Upper lobe of left lung (tissue), 6 donors: ENCODE data around the gene BBC3. TPM values are rescaled to one million over a fixed set of nuclear protein-coding genes. Genes with fewer than 3 reads are reported as not detected.
"Not testable (repeated sequence)": the region's sequence is repeated elsewhere in the genome, so short reads cannot be mapped to it uniquely, and the experiment has no call there.

Source experiments
- ATAC-seq, 2 donors: fragments of 200-7000 bp; cut with Tn5 transposase; one replicate each; pipeline ENCODE4 v1.9.1; 2022; ENCODE audit warnings: mild to moderate bottlenecking in 2 of 2, moderate library complexity in 2 of 2; ENCODE audit not compliant: low FRiP score in 2 of 2
- DNase-seq, 2 donors: peaks; one replicate each; pipeline ENCODE4 v3.0.0-alpha.2; 2019 to 2020
- H3K27ac ChIP-seq, 4 donors: fragments of 200-600 bp; sonication (generic); one replicate each; pipeline ENCODE4 v1.5.1; 2016 to 2019
- H3K27me3 ChIP-seq, 4 donors: fragments of 200-600 bp; sonication (generic); one replicate each; pipeline ENCODE4 v1.5.1; 2017 to 2019
- H3K36me3 ChIP-seq, 4 donors: fragments of 200-600 bp; sonication (generic); one replicate each; pipeline ENCODE4 v1.5.1; 2016 to 2019
- H3K4me1 ChIP-seq, 4 donors: fragments of 200-600 bp; sonication (generic); one replicate each; pipeline ENCODE4 v1.5.1; 2018 to 2019
- H3K4me3 ChIP-seq, 4 donors: fragments of 200-600 bp; sonication (generic); one replicate each; pipeline ENCODE4 v1.5.1; 2017 to 2019; ENCODE audit warnings: mild to moderate bottlenecking in 2 of 4, moderate library complexity in 1 of 4
- H3K9me3 ChIP-seq, 4 donors: fragments of 200-600 bp; sonication (generic); one replicate each; pipeline ENCODE4 v1.5.1; 2018 to 2019
- EP300 ChIP-seq, 4 donors: sonication (generic); formaldehyde crosslinking; IDR thresholded peaks; one replicate each; pipeline ENCODE4 v1.5.1; 2017; ENCODE audit warnings: antibody characterized with exemption in 4 of 4, control low read depth in 2 of 4
- POLR2A ChIP-seq, 4 donors: fragments of 450-650 bp; IDR thresholded peaks; one replicate each; pipeline ENCODE4 v1.5.1; 2016 to 2017; ENCODE audit warnings: antibody characterized with exemption in 4 of 4, mild to moderate bottlenecking in 2 of 4
- POLR2AphosphoS5 ChIP-seq, 2 donors: sonication (generic); formaldehyde crosslinking; IDR thresholded peaks; one replicate each; pipeline ENCODE4 v1.5.1; 2017; ENCODE audit warnings: antibody characterized with exemption in 2 of 2
- WGBS, 2 donors: methylation state at CpG; one replicate each; pipeline ENCODE4 v1.1.5; 2017 to 2018; 5-methylcytosine and 5-hydroxymethylcytosine counted together
- total RNA-seq, 6 donors: library from RNA; depleted of rRNA in 4 of 6; stranded (reverse); fragments of >200 nt in 4 of 6; gene quantifications; one replicate each; pipeline versions ENCODE4 v1.1.0 to v1.2.1, GENCODE V29; 2016 to 2021
- TF ChIP-seq, protein P1 (sequence below), 6 experiments: fragments of 450-650 bp in 4 of 6; fragments of 200-600 bp in 2 of 6; sonication (generic) in 2 of 6; IDR thresholded peaks; one replicate each; pipeline ENCODE4 v1.5.1; 2016 to 2019; ENCODE audit warnings: antibody characterized with exemption in 6 of 6
- donor health status: DM: no; HTN: no; CAD: no; lungs with moderate emphysema.
- donor health status: DM: no; HTN: yes; CAD: no; lungs with severe emphysema.

The BBC3 gene
- total RNA-seq = 10 to 100 TPM in 4 of 6 donors, 1 to 10 TPM in 2; 7.4 to 29.3 (median 15.9) TPM

DNA sequence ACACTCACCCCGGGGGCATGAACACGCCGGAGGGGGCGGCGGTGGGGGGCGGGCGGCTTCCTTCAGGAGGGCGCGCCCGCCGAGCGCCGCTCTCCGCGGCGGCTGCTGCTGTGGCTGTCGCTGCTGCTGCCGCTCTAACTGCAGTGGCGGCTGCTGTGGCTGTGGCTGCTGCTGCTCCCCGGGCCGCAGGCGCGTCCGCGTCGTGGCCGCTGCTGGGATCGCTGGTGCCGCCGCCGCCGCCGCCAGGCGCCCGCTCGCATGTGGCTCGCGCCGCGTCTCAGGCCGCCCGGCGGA lies at the start of gene BBC3:
TSS of gene BBC3 (minus strand) at position 279 of the 294 bp plus-strand sequence. CDS start 2,768 bp downstream, outside the sequence.
- Histone ChIP-seq H3K9me3 (no peaks in the 10 kb centered on the region), H3K27me3 (no peaks in the 10 kb centered on the region), H3K4me1 (peaks cover 41 to 69% (median 54%) of the 10 kb centered on the region in 4 donors), H3K36me3 (no peaks in the 10 kb centered on the region), H3K4me3 (peak within 1 kb of the TSS; percentile 90 to 99 (median 99)), H3K27ac (peak within 1 kb of the TSS; percentile 98 to 100 (median 100))
- WGBS, 2 donors = no CpG with 5 or more reads among the region's 43 CpGs
- ATAC-seq (no peak), DNase-seq (no peak)
- TF ChIP-seq POLR2AphosphoS5 (IDR thresholded peaks at IDR 0.05) (no peak), POLR2A (IDR thresholded peaks at IDR 0.05) (peak in 3 of 4 donors; percentile 43 to 84 (median 73))

DNA sequence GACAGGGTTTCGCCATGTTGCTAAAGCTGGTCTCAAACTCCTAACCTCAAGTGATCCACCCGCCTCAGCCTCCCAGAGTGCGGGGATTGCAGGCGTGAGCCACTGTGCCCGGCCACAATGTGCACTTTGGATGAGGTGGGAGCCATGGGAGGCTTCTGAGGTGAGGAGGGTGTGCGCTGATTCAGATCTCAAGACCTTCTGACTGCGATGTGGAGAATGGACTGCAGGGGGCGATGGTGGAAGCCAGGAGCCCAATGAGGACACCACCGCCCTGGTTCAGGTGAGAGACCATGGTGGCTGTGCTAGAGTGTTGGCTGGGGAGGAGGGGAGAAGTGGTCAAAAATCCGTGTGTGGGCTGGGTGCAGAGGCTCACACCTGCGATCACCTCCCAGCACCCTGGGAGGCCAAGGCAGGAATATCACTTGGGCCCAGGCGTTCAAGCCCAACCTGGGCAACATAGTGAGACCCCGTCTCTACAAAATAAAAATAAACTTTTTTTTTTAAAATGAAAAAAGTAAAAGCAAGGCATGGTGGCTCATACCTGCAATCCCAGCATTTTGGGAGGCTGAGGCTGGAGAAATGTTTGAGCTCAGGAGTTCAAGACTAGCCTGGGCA lies 49.3 kb upstream of the BBC3 start:
- no peak for ATAC-seq
- no peak overlapping the region for H3K4me3 ChIP-seq
- no peak for TF ChIP-seq EP300 (IDR thresholded peaks at IDR 0.05)
- TF ChIP-seq POLR2AphosphoS5 (IDR thresholded peaks at IDR 0.05) = no peak
- no peak for TF ChIP-seq POLR2A (IDR thresholded peaks at IDR 0.05)
- TF ChIP-seq, protein P1, sequence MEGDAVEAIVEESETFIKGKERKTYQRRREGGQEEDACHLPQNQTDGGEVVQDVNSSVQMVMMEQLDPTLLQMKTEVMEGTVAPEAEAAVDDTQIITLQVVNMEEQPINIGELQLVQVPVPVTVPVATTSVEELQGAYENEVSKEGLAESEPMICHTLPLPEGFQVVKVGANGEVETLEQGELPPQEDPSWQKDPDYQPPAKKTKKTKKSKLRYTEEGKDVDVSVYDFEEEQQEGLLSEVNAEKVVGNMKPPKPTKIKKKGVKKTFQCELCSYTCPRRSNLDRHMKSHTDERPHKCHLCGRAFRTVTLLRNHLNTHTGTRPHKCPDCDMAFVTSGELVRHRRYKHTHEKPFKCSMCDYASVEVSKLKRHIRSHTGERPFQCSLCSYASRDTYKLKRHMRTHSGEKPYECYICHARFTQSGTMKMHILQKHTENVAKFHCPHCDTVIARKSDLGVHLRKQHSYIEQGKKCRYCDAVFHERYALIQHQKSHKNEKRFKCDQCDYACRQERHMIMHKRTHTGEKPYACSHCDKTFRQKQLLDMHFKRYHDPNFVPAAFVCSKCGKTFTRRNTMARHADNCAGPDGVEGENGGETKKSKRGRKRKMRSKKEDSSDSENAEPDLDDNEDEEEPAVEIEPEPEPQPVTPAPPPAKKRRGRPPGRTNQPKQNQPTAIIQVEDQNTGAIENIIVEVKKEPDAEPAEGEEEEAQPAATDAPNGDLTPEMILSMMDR (IDR thresholded peaks at IDR 0.05) = peak in 5 of 6 experiments; percentile 10 to 33 (median 29)
- DNase-seq = no peak
- 81 to 92% methylated on average over 13 of the region's 13 CpGs for WGBS, 2 donors
- H3K27ac ChIP-seq = no peak overlapping the region
- peaks cover 12 to 16% (median 14%) of the 10 kb centered on the region in 4 donors for H3K4me1 ChIP-seq
- H3K27me3 ChIP-seq = no peaks in the 10 kb centered on the region
- H3K36me3 ChIP-seq = no peaks in the 10 kb centered on the region
- no peaks in the 10 kb centered on the region for H3K9me3 ChIP-seq

GRCh38 chr19:47276513-47276912 lies 45.5 kb upstream of the BBC3 start:
- not testable (repeated sequence) for H3K4me3 ChIP-seq, ATAC-seq

GRCh38 chr19:47275791-47276461 lies 44.9 kb upstream of the BBC3 start:
- DNase-seq = peak in 1 of 2 donors; percentile 52
- no peak for ATAC-seq
- Histone ChIP-seq H3K9me3 (no peaks in the 10 kb centered on the region), H3K4me1 (peaks cover 27 to 31% (median 30%) of the 10 kb centered on the region in 4 donors), H3K27ac (peak overlapping the region; percentile 74 to 97 (median 93)), H3K36me3 (peaks cover 1 to 11% (median 9%) of the 10 kb centered on the region in 4 donors), H3K4me3 (peak overlapping the region in 1 of 4 donors; percentile 60), H3K27me3 (no peaks in the 10 kb centered on the region)
- TF ChIP-seq POLR2AphosphoS5 (IDR thresholded peaks at IDR 0.05) = peak in 1 of 2 donors; percentile 53
- TF ChIP-seq, protein P1 (IDR thresholded peaks at IDR 0.05) = no peak
- 62 to 78% methylated on average over 13 of the region's 13 CpGs for WGBS, 2 donors

More at GRCh38 chr19:47276513-47276912, 45.5 kb upstream of the BBC3 start:
- H3K27me3 ChIP-seq, H3K36me3 ChIP-seq, DNase-seq, H3K9me3 ChIP-seq: not testable (repeated sequence)
- peak overlapping the region; percentile 51 to 97 (median 84) for H3K27ac ChIP-seq
- peaks cover 27 to 31% (median 30%) of the 10 kb centered on the region in 4 donors for H3K4me1 ChIP-seq
- WGBS, 2 donors = 90 to 96% methylated on average over 3 of the region's 3 CpGs

DNA sequence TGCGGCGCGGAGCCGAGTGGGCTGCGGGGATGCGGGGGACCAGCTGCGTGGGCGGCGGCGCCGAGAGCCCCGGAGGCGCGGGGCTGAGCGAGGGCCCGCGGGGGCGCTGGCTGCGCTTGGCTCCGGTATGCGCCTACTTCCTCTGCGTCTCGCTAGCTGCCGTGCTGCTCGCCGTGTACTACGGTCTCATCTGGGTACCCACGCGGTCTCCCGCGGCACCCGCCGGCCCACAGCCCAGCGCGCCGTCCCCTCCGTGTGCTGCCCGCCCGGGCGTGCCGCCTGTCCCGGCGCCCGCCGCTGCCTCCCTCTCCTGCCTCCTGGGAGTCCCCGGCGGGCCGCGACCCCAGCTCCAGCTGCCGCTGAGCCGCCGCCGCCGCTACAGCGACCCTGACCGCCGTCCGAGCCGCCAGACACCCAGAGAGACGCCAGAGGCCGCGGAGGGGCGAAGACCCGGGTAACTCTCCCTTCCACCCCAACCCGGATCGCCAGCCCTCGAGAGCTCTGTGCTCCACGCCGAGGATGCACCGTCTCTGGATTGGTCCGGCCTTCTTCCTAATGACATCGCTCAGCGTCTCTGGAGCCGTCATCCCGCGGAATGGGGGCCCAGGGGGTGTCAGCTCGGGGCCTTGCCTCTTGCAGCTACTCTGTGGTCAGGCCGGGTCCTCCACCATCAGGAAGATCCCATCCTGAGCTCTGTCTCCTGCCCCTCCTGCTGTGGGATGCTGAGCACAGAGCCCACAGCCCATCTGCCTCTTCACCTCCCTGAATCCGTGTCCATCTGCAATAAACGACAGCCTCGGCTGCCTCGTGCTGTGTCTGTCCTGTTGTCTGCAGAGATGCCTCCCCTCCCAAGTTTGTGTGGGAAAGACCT lies 44.1 kb upstream of the BBC3 start:
- DNase-seq = no peak
- TF ChIP-seq POLR2A (IDR thresholded peaks at IDR 0.05) = no peak
- no peak for TF ChIP-seq POLR2AphosphoS5 (IDR thresholded peaks at IDR 0.05)
- TF ChIP-seq EP300 (IDR thresholded peaks at IDR 0.05) = no peak
- TF ChIP-seq, protein P1 (IDR thresholded peaks at IDR 0.05) = no peak
- H3K27me3 ChIP-seq = no peaks in the 10 kb centered on the region
- H3K4me1 ChIP-seq = peaks cover 27 to 31% (median 30%) of the 10 kb centered on the region in 4 donors
- H3K36me3 ChIP-seq = peaks cover 8 to 19% (median 17%) of the 10 kb centered on the region in 4 donors
- peak overlapping the region; percentile 15 to 94 (median 70) for H3K4me3 ChIP-seq
- H3K27ac ChIP-seq = peak overlapping the region; percentile 74 to 97 (median 93)
- 19 to 51% methylated on average over 4 to 37 of the region's 82 CpGs for WGBS, 2 donors
- no peaks in the 10 kb centered on the region for H3K9me3 ChIP-seq
- ATAC-seq = no peak
